AG04449 (cell line): Measurements from ENCODE around the gene GPHB5.

ENCODE experiments used
- CTCF ChIA-PET: fragments of 350-600 bp; formaldehyde crosslinking; extraction: SDS; loops from one replicate; lab custom pipeline; 2021; ENCODE audit warnings: antibody characterized with exemption; lab: Yijun Ruan, JAX
- POLR2A ChIA-PET: fragments of 400-600, 350-600 bp; formaldehyde crosslinking; extraction: SDS; loops from one replicate; lab custom pipeline; 2020; ENCODE audit warnings: antibody characterized with exemption, inconsistent platforms; lab: Yijun Ruan, JAX
- DNase-seq: peaks from one replicate; pipeline ENCODE4 v3.0.0-alpha.2; 2010; ENCODE audit warnings: low read depth, low spot score
- H3K4me3 ChIP-seq: 2 replicates; pipeline ENCODE4 v1.5.1; 2011; ENCODE audit warnings: low read depth, mild to moderate bottlenecking, control low read depth, low read length
- CTCF ChIP-seq: IDR thresholded peaks from one replicate; pipeline ENCODE4 v1.5.1; 2011; ENCODE audit warnings: mild to moderate bottlenecking, moderate library complexity, low read length, control low read depth, inconsistent platforms; ENCODE audit not compliant: insufficient read depth; ENCODE audit errors: missing control alignments

The GPHB5 gene

GRCh38 chr14:63318835-63319234, at the start of gene GPHB5:
TSS of gene GPHB5 (minus strand) at chr14:63318935. CDS start at chr14:63317849, 1,086 bp downstream.
- TF ChIP-seq CTCF, result no peak
- POLR2A ChIA-PET, result interaction anchor here (0.6 kb wide), 1 partner anchor 18 kb away, joined by 3 read pairs; no protein-coding TSS in a partner anchor
- DNase-seq, result no peak
- CTCF ChIA-PET, result no interaction called here
- no peak within 1 kb of the TSS for H3K4me3 ChIP-seq

DNA sequence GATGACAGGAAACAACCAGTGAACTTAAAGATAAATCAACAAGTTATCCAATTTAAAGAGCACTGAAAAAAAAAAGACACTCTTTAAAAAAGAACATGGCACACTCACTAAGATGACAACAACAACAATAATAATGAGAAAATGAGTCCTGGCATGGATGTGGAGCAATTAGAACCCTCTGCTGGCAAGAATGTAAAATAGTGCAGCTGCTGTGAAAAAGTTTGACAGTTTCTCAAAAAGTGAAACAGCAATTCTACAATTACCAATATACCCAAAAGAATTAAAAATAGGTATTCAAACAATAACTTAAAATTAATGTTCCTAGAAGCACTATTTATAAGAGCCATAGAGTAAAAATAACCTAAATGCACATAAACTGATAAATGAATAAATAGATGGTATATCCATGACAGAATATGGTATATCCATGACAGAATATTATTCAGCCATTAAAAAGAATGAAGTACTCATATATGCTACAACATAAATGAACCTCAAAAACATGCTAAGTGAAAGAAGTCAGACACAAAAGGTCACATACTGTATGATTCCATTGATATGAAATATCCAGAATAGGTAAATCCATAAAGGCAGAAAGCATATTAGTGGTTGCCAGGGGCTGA, 49.1 kb upstream of the GPHB5 start:
- ChIA-PET POLR2A (no interaction called here), CTCF (no interaction called here)
- TF ChIP-seq CTCF, result no peak
- no peak overlapping the region for H3K4me3 ChIP-seq
- DNase-seq, result no peak

DNA sequence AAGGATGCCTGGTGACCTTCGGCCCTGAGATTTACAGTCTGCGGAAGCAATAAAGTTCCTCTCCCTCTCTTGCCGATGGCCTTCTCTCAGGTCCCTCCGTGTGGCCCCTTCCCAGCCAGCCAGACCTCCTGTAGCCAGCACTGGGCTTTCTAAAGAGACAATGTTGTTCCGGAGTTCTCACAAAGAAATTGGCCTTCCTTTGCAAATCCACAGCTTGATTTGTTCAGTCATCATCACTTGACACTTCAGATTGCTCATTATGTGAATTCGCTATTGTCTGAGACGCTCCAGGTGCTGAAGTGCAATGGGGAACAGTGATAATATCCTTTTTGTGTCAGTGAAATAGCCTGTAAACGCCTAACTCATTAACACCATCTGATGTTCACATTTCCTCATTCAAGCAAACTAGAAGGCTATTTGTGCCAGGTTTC, 43.7 kb upstream of the GPHB5 start:
- no peak for DNase-seq
- no peak for TF ChIP-seq CTCF
- ChIA-PET CTCF (no interaction called here), POLR2A (no interaction called here)
- H3K4me3 ChIP-seq, result no peak overlapping the region

GRCh38 chr14:63361790-63362189, 43.1 kb upstream of the GPHB5 start:
- no peak for DNase-seq
- CTCF ChIA-PET, result no interaction called here
- TF ChIP-seq CTCF, result no peak
- POLR2A ChIA-PET, result no interaction called here
- H3K4me3 ChIP-seq, result no peak overlapping the region

DNA sequence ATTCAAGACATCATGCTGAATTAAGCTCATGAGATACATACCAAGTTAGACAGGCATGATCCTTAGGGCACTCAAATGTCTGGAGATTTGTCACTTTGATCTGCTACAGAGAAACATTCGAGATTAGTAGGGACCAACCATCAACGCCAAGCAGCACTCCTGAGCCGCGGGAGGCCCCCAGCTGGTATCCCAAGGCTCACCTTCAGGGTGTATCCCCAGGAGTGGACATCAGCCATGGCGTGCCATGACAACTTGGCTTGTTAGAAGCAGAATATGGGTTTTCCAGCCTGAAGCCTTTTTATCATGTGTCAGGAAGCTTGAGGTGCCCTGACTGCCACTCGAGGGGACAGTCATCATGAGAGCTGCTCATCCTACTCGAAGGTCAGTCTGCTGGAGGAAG, 39.1 kb upstream of the GPHB5 start:
- no peak for DNase-seq
- ChIA-PET CTCF (no interaction called here), POLR2A (no interaction called here)
- no peak for TF ChIP-seq CTCF
- no peak overlapping the region for H3K4me3 ChIP-seq

GRCh38 chr14:63345826-63346225, 27.1 kb upstream of the GPHB5 start:
- no peak for DNase-seq
- POLR2A ChIA-PET, result no interaction called here
- CTCF ChIA-PET, result interaction anchor here (0.6 kb wide), 1 partner anchor 28 kb away, joined by 3 read pairs; no protein-coding TSS in a partner anchor
- no peak overlapping the region for H3K4me3 ChIP-seq
- no peak for TF ChIP-seq CTCF
